Hematopoietic multipotent progenitor cell (in vitro differentiated cells): ENCODE results near the gene SLC1A1. TPM values are rescaled to one million over a fixed set of nuclear protein-coding genes. Genes with fewer than 3 reads are reported as not detected.

Experiments
- DNase-seq, 3 donors: peaks; one replicate each; pipeline ENCODE4 v3.0.0-alpha.2; 2011 to 2015; ENCODE audit warnings: low read depth in 2 of 3, low spot score in 2 of 3
- total RNA-seq: library from RNA; depleted of rRNA; stranded (reverse); fragments of >200 nt; gene quantifications from one replicate; pipeline ENCODE4 v1.2.3, GENCODE V29; 2012

Gene SLC1A1
- total RNA-seq: not detected

DNA sequence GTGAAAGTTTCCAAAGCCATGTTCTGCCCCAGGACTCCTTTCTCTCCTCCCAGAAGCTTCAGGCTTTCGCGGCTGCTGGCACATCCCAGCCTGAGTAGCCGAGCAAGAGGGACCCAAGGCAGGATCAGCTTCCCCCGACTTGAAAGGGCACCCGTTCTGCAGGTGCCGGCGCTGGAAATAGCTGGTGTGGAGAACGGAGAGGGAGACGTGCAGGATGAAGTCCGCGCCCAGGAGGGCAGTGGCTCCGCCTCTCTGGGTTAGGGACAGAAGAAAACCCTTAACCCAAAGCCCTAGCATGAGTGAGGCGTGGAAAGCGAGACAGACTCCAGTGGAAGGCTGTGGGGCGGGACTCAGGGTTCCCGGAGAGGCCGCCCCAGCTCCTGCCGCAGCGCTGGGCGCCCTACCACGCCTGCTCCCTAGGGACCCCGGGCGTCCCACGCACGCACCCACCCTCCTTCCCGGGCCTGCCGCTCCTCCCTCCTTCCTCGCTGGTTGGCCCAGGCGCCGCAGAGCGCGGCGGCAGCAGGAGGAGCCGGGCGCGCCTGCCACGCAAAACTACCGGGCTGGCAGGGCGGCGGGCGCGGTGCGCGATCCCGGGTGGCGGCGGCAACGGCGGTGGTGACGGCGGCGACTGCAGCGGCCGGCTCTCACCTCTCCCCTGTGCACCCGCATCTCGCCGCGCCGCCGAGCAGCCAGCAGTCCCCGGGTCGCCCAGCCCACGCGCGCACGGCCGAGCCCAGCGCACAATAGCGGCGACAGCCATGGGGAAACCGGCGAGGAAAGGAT is at the start of gene SLC1A1:
SLC1A1 (plus strand) TSS at position 550 of the 786 bp plus-strand sequence; CDS start at position 762, 212 bp downstream.
- peak in 2 of 3 donors; percentile 10 to 31 for DNase-seq

- DNase-seq: no peak
Measured at GRCh38 chr9:4442806-4443205, 47.5 kb upstream of the SLC1A1 start.

- DNase-seq: no peak
Measured at GRCh38 chr9:4443439-4443838, 46.8 kb upstream of the SLC1A1 start.

- DNase-seq: no peak
Measured at GRCh38 chr9:4461437-4461836, 28.8 kb upstream of the SLC1A1 start.

DNA sequence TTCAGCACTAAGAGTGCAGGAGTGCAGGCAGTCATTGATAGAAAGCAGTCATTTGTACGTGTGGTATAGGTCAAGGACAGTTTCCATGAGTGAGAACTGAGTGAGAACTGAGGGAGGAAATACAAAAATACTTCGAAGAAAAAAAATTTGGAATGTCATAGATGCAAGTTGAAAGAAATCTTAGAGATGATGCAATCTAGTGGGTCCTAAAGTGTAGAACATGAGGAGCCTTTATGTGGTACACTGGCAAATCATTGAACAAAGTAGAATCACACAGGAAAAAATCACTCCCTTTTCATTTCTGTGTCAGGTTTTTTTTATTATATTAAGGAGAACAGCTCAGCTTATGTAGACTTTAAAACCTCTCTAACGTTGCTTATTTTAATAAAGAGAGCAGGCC is 26.4 kb upstream of the SLC1A1 start:
- no peak for DNase-seq

DNA sequence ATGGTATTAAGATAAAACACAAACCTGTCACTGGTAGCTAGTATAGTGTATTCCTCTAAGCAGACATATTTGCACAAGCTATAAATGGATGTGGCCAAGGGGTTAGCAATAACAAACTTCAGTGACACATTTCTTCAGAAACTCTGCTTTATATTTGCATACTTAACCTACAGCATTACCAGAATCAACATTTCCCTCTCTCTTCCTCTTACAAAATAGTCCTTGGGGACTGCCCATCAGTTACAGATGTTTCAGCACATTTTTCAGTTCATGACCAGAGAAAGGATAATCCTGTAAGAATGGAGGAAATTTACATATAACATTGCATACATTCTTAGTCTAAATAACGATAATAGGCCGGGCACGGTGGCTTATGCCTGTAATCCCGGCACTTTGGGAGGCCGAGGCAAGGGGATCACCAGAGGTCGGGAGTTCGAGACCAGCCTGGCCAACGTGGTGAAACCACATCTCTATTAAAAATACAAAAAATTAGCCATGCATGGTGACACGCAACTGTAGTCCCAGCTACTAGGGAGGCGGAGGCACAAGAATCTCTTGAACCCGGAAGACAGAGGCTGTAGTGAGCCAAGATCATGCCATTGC is 25.3 kb upstream of the SLC1A1 start:
- no peak for DNase-seq

GRCh38 chr9:4465910-4466309 is 24.4 kb upstream of the SLC1A1 start:
- DNase-seq: no peak

DNA sequence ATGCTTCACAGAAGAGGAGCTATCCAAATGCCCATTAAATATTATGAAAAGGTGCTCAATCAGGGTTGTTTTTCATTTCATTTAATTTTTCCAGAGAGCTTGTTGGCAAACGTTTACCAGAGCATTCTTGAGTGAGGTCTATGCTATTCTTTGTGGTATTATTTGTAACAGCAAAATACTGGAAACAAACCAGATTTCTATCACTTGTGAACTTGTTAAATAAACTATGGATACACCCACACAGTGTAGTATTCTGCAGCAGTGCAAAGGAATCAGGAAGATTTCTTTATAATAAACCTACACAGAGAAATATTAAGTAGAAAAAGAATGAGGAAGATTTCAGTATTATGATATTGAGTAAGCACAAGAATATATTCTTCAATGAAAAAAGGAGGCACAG is 15.0 kb upstream of the SLC1A1 start:
- DNase-seq: no peak

- DNase-seq: peak in 1 of 3 donors; percentile 30
Measured at GRCh38 chr9:4486176-4486575, 4.1 kb upstream of the SLC1A1 start.

DNA sequence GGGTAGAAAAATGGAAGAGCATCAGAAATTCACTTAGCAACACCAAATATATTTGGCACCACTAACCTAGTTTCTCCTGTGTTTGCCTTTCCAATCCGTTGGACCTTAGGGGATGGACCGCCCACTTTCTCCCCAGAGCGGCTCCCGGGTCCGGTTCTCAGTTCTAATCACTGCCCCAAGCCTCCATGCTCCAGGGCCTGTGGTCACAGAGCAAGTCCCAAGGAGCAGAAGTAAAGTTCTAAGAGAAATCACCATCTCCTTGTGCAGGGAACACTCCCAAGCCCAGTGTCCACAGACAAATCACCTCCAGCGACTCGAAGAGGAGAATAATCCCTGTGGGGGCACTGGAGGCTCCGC is 728 bp upstream of the SLC1A1 start:
- DNase-seq: no peak

GRCh38 chr9:4490705-4491625 is 697 bp downstream of the SLC1A1 start:
- peak in 1 of 3 donors; percentile 7 for DNase-seq

GRCh38 chr9:4491626-4491975 is 1.3 kb downstream of the SLC1A1 start:
- no peak for DNase-seq

DNA sequence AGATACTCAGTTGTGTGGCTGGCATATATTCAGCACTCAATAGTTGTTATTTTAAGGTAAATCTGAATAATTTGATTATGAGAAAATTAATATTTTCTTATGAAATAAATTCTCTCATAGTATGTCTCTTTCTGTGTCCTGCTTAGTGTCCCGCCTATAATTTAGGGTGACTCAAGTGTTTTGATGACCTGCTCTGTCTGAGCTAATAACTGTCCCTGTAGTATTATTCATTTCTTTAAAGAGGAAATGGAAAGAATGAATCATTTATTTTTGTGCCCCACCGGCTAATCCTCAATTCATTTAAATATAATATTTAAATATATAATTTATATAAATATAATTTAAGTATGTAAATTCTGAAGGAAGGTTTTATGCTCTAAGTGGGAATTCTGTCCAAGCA is 4.1 kb downstream of the SLC1A1 start:
- DNase-seq: no peak

- no peak for DNase-seq
Measured at GRCh38 chr9:4494806-4495205, 4.5 kb downstream of the SLC1A1 start.

DNA sequence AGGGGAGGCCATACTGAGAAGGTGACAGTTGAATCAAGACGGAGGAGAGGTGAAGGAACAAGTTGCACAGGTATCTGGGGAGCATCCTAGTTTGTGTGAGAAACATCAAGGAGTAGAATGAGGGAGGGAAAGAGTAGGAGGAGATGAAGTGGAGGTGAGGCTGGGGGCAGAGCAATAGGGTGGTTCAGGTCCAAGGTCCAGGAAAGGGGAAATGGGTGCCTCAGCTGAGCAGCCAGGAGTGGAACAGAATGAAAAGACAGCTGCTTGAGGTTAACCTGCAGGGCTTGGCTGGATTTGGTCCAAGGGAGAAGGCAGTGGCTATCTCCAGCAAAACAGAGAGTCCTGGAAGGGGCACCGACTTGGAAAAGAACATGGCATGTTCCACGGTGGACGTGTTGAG is 5.3 kb downstream of the SLC1A1 start:
- no peak for DNase-seq

GRCh38 chr9:4496497-4496896 is 6.2 kb downstream of the SLC1A1 start:
- no peak for DNase-seq

- no peak for DNase-seq
Measured at GRCh38 chr9:4497395-4497794, 7.1 kb downstream of the SLC1A1 start.

DNA sequence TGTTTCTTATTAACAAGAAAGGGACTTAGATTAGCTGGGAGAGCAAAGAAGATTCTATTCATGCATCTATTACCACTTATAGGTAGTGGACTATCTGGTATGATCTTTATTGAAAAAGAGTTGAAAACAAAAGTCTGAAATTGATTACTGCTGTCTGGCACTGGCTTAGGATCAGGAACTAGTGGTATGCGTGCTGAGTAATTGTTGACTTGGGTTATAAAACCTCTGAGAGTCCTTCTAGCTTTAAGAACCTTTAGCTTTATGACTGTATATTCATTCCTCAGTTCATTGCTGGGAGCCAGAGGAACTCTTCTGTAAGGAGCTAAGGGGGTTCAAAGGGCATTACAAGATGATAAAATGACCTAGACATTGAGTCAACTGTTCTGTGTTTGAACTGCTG is 7.6 kb downstream of the SLC1A1 start:
- DNase-seq: no peak

- DNase-seq: no peak
Measured at GRCh38 chr9:4499917-4500316, 9.6 kb downstream of the SLC1A1 start.

DNA sequence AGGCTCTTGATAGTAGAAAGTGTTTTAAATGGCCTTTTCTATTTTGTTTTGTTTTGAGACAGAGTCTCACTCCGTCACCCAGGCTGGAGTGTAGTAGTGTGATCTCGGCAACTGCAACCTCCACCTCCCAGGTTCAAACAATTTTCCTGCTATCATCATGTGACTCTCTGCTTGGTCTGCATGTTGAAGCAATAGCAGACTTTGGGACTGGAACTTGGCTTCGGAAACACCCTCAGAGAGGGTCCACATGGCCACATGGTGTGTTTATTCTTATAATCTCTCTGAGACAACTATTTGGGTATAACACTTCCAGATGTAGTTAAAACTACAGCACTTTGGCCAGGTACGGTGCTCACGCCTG is 10.9 kb downstream of the SLC1A1 start:
- no peak for DNase-seq

DNA sequence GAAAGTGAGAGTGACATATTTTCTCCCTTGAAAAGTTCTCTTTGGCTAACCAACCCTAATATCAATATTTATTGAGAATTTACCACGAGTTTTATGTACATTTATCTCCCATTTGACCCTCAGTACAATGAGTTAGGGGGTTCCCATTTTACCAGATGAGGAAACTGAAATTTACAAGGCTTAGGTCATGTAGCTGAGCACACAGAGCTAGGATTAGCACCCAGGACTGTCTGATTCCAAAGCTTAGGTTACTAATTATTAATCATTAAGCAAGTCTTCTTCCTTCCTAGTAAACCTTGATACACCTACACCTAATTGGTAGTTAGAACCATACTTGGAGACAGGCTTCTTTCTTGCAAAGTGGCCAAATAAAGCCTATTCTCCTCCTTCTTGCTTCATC is 12.2 kb downstream of the SLC1A1 start:
- no peak for DNase-seq

- no peak for DNase-seq
Measured at GRCh38 chr9:4503103-4503502, 12.8 kb downstream of the SLC1A1 start.
